Esophagus muscularis mucosa (tissue), 4 donors: ENCODE measurements around the gene ROPN1B. TPM values are rescaled to one million over a fixed set of nuclear protein-coding genes. Genes with fewer than 3 reads are reported as not detected.

ENCODE experiments used
- DNase-seq: peaks from one replicate; pipeline ENCODE4 v3.0.0-alpha.2; 2017; ENCODE audit errors: extremely low spot score
- H3K27ac ChIP-seq, 4 donors: fragments of 200-600 bp; sonication (generic); replicated peaks in 1 of 4; 1 replicate in 3 of 4; 2 replicates in 1 of 4; pipeline ENCODE4 v1.5.1; 2016 to 2019; ENCODE audit warnings: mild to moderate bottlenecking in 1 of 4
- H3K27me3 ChIP-seq, 4 donors: fragments of 200-600 bp; sonication (generic); one replicate each; pipeline versions ENCODE4 v1.5.1 to v1.6.0; 2016 to 2019
- H3K36me3 ChIP-seq, 4 donors: fragments of 200-600 bp; sonication (generic); one replicate each; pipeline ENCODE4 v1.5.1; 2016 to 2019
- H3K4me1 ChIP-seq, 4 donors: fragments of 200-600 bp; sonication (generic); one replicate each; pipeline ENCODE4 v1.5.1; 2016 to 2019
- H3K4me3 ChIP-seq, 4 donors: fragments of 200-600 bp; sonication (generic); 1 replicate in 2 of 4; 2 replicates in 2 of 4; pipeline ENCODE4 v1.5.1; 2016 to 2019; ENCODE audit warnings: mild to moderate bottlenecking in 4 of 4, moderate library complexity in 1 of 4
- H3K9me3 ChIP-seq, 4 donors: fragments of 200-600 bp; sonication (generic); 1 replicate in 3 of 4; 2 replicates in 1 of 4; pipeline ENCODE4 v1.5.1; 2016 to 2019
- EP300 ChIP-seq: sonication (generic); formaldehyde crosslinking; IDR thresholded peaks from one replicate; pipeline ENCODE4 v1.6.1; 2017; ENCODE audit warnings: antibody characterized with exemption
- POLR2A ChIP-seq: fragments of 450-650 bp; IDR thresholded peaks from one replicate; pipeline ENCODE4 v1.6.1; 2017; ENCODE audit warnings: antibody characterized with exemption, moderate library complexity, mild to moderate bottlenecking, low read depth
- POLR2AphosphoS5 ChIP-seq, 2 donors: sonication (generic); formaldehyde crosslinking; IDR thresholded peaks; one replicate each; pipeline ENCODE4 v1.6.1; 2017; ENCODE audit warnings: antibody characterized with exemption in 2 of 2
- WGBS: methylation state at CpG from one replicate; pipeline ENCODE4 v1.1.5; 2018; 5-methylcytosine and 5-hydroxymethylcytosine counted together
- intact Hi-C: fragments of 100-400 bp; cut with DNase I; formaldehyde crosslinking; loops from one replicate; pipeline ENCODE4 v1.15.1; 2023
- total RNA-seq, 4 donors: library from RNA; depleted of rRNA; stranded (reverse); fragments of >200 nt; gene quantifications; one replicate each; pipeline versions ENCODE4 v1.1.0 to v1.2.1, GENCODE V29; 2016
- TF ChIP-seq, protein P1 (sequence below), 3 experiments: fragments of 200-600 bp in 2 of 3; fragments of 450-650 bp in 1 of 3; sonication (generic) in 2 of 3; IDR thresholded peaks; one replicate each; pipeline ENCODE4 v1.5.1; 2017 to 2019; ENCODE audit warnings: antibody characterized with exemption in 3 of 3, mild to moderate bottlenecking in 2 of 3, moderate library complexity in 1 of 3

ROPN1B gene
- total RNA-seq, 4 donors from 2014 or later: 0.52 TPM; not detected in 3

DNA sequence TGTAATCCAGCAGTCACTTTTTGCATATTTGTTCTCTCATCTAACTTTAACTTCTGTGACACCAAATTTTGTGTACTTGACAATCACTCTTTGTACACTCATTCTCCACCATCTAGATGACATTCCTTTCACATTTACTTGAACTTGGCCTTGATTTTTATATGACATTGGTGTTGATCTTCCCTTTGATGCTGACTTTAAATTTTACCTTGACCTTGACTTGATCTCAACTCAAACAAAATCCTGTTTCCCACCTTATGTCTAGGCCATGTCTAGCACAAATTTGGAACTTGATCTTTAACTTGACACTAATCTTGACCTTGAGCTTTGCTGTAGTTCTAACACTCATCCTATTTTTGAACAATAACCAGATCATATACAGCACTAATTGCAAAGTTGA lies 33.2 kb downstream of the ROPN1B start:
- intact Hi-C loops: no loop called here
- H3K4me1 ChIP-seq: no peaks in the 10 kb centered on the region
- no peaks in the 10 kb centered on the region for H3K27me3 ChIP-seq
- no peak overlapping the region for H3K4me3 ChIP-seq
- no peak for DNase-seq
- H3K9me3 ChIP-seq: peaks cover 0 to 20% (median 10%) of the 10 kb centered on the region in 4 donors
- TF ChIP-seq EP300: no peak
- TF ChIP-seq POLR2A: no peak
- no peak for TF ChIP-seq POLR2AphosphoS5 (IDR thresholded peaks at IDR 0.05)
- TF ChIP-seq, protein P1, sequence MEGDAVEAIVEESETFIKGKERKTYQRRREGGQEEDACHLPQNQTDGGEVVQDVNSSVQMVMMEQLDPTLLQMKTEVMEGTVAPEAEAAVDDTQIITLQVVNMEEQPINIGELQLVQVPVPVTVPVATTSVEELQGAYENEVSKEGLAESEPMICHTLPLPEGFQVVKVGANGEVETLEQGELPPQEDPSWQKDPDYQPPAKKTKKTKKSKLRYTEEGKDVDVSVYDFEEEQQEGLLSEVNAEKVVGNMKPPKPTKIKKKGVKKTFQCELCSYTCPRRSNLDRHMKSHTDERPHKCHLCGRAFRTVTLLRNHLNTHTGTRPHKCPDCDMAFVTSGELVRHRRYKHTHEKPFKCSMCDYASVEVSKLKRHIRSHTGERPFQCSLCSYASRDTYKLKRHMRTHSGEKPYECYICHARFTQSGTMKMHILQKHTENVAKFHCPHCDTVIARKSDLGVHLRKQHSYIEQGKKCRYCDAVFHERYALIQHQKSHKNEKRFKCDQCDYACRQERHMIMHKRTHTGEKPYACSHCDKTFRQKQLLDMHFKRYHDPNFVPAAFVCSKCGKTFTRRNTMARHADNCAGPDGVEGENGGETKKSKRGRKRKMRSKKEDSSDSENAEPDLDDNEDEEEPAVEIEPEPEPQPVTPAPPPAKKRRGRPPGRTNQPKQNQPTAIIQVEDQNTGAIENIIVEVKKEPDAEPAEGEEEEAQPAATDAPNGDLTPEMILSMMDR (IDR thresholded peaks at IDR 0.05): no peak
- peaks cover 10 to 31% (median 12%) of the 10 kb centered on the region in 4 donors for H3K36me3 ChIP-seq
- no peak overlapping the region for H3K27ac ChIP-seq

GRCh38 chr3:126003447-126004190 lies 34.6 kb downstream of the ROPN1B start:
- Histone ChIP-seq H3K9me3 (peaks cover 0 to 20% (median 10%) of the 10 kb centered on the region in 4 donors), H3K4me3 (no peak overlapping the region), H3K4me1 (no peaks in the 10 kb centered on the region), H3K27me3 (no peaks in the 10 kb centered on the region), H3K27ac (no peak overlapping the region), H3K36me3 (peaks cover 23 to 45% (median 27%) of the 10 kb centered on the region in 4 donors)
- DNase-seq: peak; percentile 82
- intact Hi-C loops: no loop called here
- WGBS: 92% methylated on average over 7 of the region's 10 CpGs
- TF ChIP-seq POLR2AphosphoS5 (IDR thresholded peaks at IDR 0.05): no peak
- TF ChIP-seq, protein P1 (IDR thresholded peaks at IDR 0.05): no peak
- TF ChIP-seq POLR2A: no peak
- no peak for TF ChIP-seq EP300

DNA sequence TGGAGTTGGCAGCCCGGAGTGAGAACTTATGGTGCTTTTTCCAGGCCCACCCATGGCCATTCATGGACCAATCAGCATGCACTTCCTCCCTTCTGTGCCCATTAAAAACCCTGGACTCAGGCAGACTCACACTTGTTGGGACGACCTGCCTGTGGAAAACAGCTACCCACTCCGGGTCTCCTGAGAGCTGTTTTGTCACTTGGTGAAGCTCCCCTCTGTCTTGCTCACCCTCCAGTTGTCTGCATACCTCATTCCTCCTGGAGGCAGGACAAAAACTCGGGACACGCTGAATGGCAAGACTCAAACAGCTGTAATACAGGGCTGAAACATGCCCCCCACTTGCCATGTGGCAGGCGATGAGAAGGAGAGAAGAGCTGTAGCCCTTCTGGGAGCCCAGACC lies 35.2 kb downstream of the ROPN1B start:
- Histone ChIP-seq H3K4me3 (no peak overlapping the region), H3K4me1 (no peaks in the 10 kb centered on the region), H3K36me3 (peaks cover 23 to 51% (median 32%) of the 10 kb centered on the region in 4 donors), H3K9me3 (peaks cover 0 to 20% (median 10%) of the 10 kb centered on the region in 4 donors), H3K27ac (no peak overlapping the region), H3K27me3 (no peaks in the 10 kb centered on the region)
- intact Hi-C loops: no loop called here
- no peak for TF ChIP-seq EP300
- no peak for TF ChIP-seq POLR2AphosphoS5 (IDR thresholded peaks at IDR 0.05)
- TF ChIP-seq, protein P1 (IDR thresholded peaks at IDR 0.05): no peak
- TF ChIP-seq POLR2A: no peak
- WGBS: 87% methylated on average over 6 of the region's 6 CpGs
- DNase-seq: peak; percentile 57

GRCh38 chr3:126004692-126005091 lies 35.7 kb downstream of the ROPN1B start:
- Histone ChIP-seq H3K27me3 (no peaks in the 10 kb centered on the region), H3K9me3 (peaks cover 0 to 20% (median 10%) of the 10 kb centered on the region in 4 donors), H3K4me3 (no peak overlapping the region), H3K4me1 (no peaks in the 10 kb centered on the region), H3K27ac (no peak overlapping the region), H3K36me3 (peaks cover 23 to 54% (median 34%) of the 10 kb centered on the region in 4 donors)
- no peak for DNase-seq
- intact Hi-C loops: no loop called here
- TF ChIP-seq, protein P1 (IDR thresholded peaks at IDR 0.05): no peak
- TF ChIP-seq POLR2A (no peak), EP300 (no peak), POLR2AphosphoS5 (IDR thresholded peaks at IDR 0.05) (no peak)
- no CpG with 5 or more reads among the region's 7 CpGs for WGBS

GRCh38 chr3:126005951-126006350 lies 37.0 kb downstream of the ROPN1B start:
- intact Hi-C loops: no loop called here
- Histone ChIP-seq H3K4me1 (no peaks in the 10 kb centered on the region), H3K27me3 (no peaks in the 10 kb centered on the region), H3K36me3 (peaks cover 30 to 66% (median 44%) of the 10 kb centered on the region in 4 donors), H3K9me3 (peaks cover 0 to 11% (median 6%) of the 10 kb centered on the region in 4 donors), H3K27ac (no peak overlapping the region), H3K4me3 (no peak overlapping the region)
- TF ChIP-seq EP300: no peak
- TF ChIP-seq POLR2A: no peak
- TF ChIP-seq POLR2AphosphoS5 (IDR thresholded peaks at IDR 0.05): no peak
- TF ChIP-seq, protein P1 (IDR thresholded peaks at IDR 0.05): no peak
- DNase-seq: no peak
- 21% methylated on average over 3 of the region's 3 CpGs for WGBS
